Stimulated activated CD8-positive, alpha-beta memory T cell treated with anti-CD3 and anti-CD28 coated beads, Interleukin-7, amount 100 ng/mL, for 4 hours (primary cell): ENCODE data around the gene ERBB4.

ENCODE experiments used
- DNase-seq, 2 donors: peaks; one replicate each; pipeline ENCODE4 v3.0.0-alpha.2; 2020; ENCODE audit warnings: low read depth in 2 of 2

The ERBB4 gene

GRCh38 chr2:211833582-211834279, 704.9 kb downstream of the ERBB4 start:
- no peak for DNase-seq

GRCh38 chr2:211829725-211830124, 708.9 kb downstream of the ERBB4 start:
- DNase-seq, result no peak

GRCh38 chr2:211823886-211824479, 714.6 kb downstream of the ERBB4 start:
- no peak for DNase-seq

- no peak for DNase-seq
These were observed 715.8 kb downstream of the ERBB4 start for GRCh38 chr2:211822686-211823335.

GRCh38 chr2:211816754-211817153, 721.8 kb downstream of the ERBB4 start:
- DNase-seq, result no peak

- DNase-seq, result no peak
These were observed 726.0 kb downstream of the ERBB4 start for GRCh38 chr2:211812587-211812986.

- no peak for DNase-seq
These were observed 735.9 kb downstream of the ERBB4 start for GRCh38 chr2:211802666-211803065.

GRCh38 chr2:211800001-211800400, 738.6 kb downstream of the ERBB4 start:
- DNase-seq, result no peak

- DNase-seq, result no peak
These were observed 739.7 kb downstream of the ERBB4 start for GRCh38 chr2:211798868-211799267.

GRCh38 chr2:211793690-211794089, 744.9 kb downstream of the ERBB4 start:
- no peak for DNase-seq

GRCh38 chr2:211789982-211790381, 748.6 kb downstream of the ERBB4 start:
- DNase-seq, result no peak

GRCh38 chr2:211766689-211767088, 771.9 kb downstream of the ERBB4 start:
- DNase-seq, result no peak

- no peak for DNase-seq
These were observed 776.1 kb downstream of the ERBB4 start for GRCh38 chr2:211762479-211762878.

- DNase-seq, result no peak
These were observed 778.5 kb downstream of the ERBB4 start for GRCh38 chr2:211760103-211760502.

GRCh38 chr2:211756266-211756665, 782.3 kb downstream of the ERBB4 start:
- no peak for DNase-seq

GRCh38 chr2:211755187-211755586, 783.4 kb downstream of the ERBB4 start:
- DNase-seq, result no peak

- no peak for DNase-seq
These were observed 786.8 kb downstream of the ERBB4 start for GRCh38 chr2:211751848-211752247.

- no peak for DNase-seq
These were observed 790.3 kb downstream of the ERBB4 start for GRCh38 chr2:211748339-211748738.

GRCh38 chr2:211745295-211746097, 793.1 kb downstream of the ERBB4 start:
- DNase-seq, result no peak

GRCh38 chr2:211744379-211744778, 794.2 kb downstream of the ERBB4 start:
- DNase-seq, result no peak

GRCh38 chr2:211741966-211742365, 796.6 kb downstream of the ERBB4 start:
- no peak for DNase-seq

- DNase-seq, result no peak
These were observed 801.3 kb downstream of the ERBB4 start for GRCh38 chr2:211737282-211737681.
